NCI-H748 (cell line): ENCODE data around the gene RACGAP1.

Experiments used
- DNase-seq: peaks from one replicate; lab custom pipeline; 2025; ENCODE audit not compliant: unreplicated experiment; lab: John Stamatoyannopoulos, UW

Gene RACGAP1

GRCh38 chr12:49944046-49944445, 81.2 kb downstream of the RACGAP1 start:
- no peak for DNase-seq

DNA sequence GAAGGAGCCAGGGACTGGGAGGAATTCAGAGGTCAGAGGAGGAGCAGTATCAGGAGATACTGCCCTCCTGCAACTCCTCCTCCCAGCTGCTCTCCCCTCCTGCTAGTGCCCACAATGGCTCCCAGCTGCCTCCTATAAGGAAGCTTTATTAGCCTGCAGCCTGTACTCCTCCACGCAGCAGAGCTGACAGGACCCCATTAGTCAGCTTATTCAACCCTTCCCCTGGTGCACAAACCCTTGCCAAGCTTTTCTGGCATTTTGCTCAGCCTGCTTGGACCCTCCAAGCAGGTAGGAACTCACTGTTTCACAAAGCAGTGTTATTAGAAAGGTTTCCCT, 81.7 kb downstream of the RACGAP1 start:
- DNase-seq, result no peak

DNA sequence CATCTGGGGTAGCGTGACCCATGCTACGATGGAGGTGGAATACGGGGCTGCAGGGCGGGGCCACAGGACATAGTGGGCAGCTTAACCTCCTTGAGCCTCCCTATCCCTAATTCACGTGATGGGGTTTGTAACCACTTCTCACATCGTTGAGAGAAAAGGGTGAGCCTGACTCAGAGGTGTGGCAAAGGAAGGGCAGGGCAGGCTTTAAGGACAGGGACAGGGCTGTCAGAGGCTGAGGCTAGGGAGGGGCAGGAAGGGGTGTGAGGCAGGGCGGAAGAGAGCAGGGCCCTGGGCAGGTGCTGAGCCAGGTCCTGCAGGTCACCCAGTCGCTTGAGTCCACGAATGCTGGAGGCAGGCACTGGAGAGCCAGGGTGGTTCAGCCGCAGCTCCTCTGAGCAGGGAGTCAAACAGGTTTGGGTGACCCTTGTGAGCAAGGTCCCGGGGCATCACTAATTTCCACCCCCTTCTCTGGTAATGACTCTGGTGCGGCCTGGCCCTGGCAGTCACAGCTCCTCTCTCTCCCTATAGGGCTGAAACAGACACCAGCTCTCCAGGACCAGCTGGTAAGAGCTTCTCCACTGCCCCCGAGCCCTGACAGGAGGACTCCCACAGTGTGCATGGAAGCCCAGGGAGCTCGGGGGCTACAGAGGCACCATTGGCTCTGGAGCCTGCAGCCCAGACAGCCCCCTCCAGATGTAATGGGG, 82.2 kb downstream of the RACGAP1 start:
- no peak for DNase-seq

DNA sequence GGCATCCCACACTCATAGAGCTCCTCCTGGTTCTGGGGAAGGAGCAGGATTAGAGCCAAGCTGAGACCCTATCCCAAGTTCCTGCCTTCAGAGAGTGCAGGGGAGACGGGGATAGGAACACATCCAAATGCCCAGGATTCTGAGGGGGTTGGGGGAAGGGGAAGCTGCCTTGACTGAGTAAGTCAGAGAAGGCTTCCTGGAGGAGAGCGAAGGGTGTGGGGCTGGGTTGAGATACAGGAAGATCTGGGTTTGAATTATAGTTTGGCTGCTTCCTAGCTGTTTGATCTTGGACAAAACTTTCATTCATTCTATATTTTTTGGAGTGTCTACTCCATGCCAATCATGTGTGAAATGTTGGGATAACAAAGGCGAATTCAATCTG, 82.8 kb downstream of the RACGAP1 start:
- no peak for DNase-seq

GRCh38 chr12:49941556-49942511, 83.5 kb downstream of the RACGAP1 start:
- DNase-seq, result no peak

- DNase-seq, result no peak
These were observed 85.6 kb downstream of the RACGAP1 start for GRCh38 chr12:49939707-49940106.

GRCh38 chr12:49939307-49939706, 86.0 kb downstream of the RACGAP1 start:
- no peak for DNase-seq
